Stimulated activated CD8-positive, alpha-beta memory T cell treated with anti-CD3 and anti-CD28 coated beads, Interleukin-15, amount 100 ng/mL, for 4 hours (primary cell): ENCODE results near the gene ZNF407.
"Not testable (repeated sequence)": the region's sequence is repeated elsewhere in the genome, so short reads cannot be mapped to it uniquely, and the experiment has no call there.

Source experiments
- DNase-seq, 2 donors: peaks; one replicate each; pipeline ENCODE4 v3.0.0-alpha.2; 2020; ENCODE audit warnings: low read depth in 2 of 2

The ZNF407 gene

GRCh38 chr18:74971358-74971757 is 373.7 kb downstream of the ZNF407 start:
- not testable (repeated sequence) for DNase-seq

- DNase-seq: not testable (repeated sequence)
Measured at GRCh38 chr18:74971776-74972175, 374.1 kb downstream of the ZNF407 start.

GRCh38 chr18:74972354-74972753 is 374.7 kb downstream of the ZNF407 start:
- DNase-seq: no peak

GRCh38 chr18:74975001-74975400 is 377.3 kb downstream of the ZNF407 start:
- no peak for DNase-seq

GRCh38 chr18:74976331-74976909 is 378.8 kb downstream of the ZNF407 start:
- no peak for DNase-seq

GRCh38 chr18:74977041-74977440 is 379.4 kb downstream of the ZNF407 start:
- DNase-seq: no peak

- DNase-seq: no peak
Measured at GRCh38 chr18:74980669-74981068, 383.0 kb downstream of the ZNF407 start.

- no peak for DNase-seq
Measured at GRCh38 chr18:74981476-74981875, 383.8 kb downstream of the ZNF407 start.

- DNase-seq: no peak
Measured at GRCh38 chr18:74982946-74983635, 385.4 kb downstream of the ZNF407 start.

- no peak for DNase-seq
Measured at GRCh38 chr18:74989134-74989533, 391.5 kb downstream of the ZNF407 start.

- DNase-seq: no peak
Measured at GRCh38 chr18:74990563-74991081, 393.0 kb downstream of the ZNF407 start.

- DNase-seq: no peak
Measured at GRCh38 chr18:74994502-74995418, 397.1 kb downstream of the ZNF407 start.

GRCh38 chr18:74995419-74995736 is 397.7 kb downstream of the ZNF407 start:
- no peak for DNase-seq

GRCh38 chr18:74996055-74996454 is 398.4 kb downstream of the ZNF407 start:
- DNase-seq: no peak

- DNase-seq: no peak
Measured at GRCh38 chr18:74996996-74997395, 399.3 kb downstream of the ZNF407 start.

- DNase-seq: no peak
Measured at GRCh38 chr18:75000920-75001319, 403.2 kb downstream of the ZNF407 start.

GRCh38 chr18:75003039-75003438 is 405.4 kb downstream of the ZNF407 start:
- DNase-seq: no peak

GRCh38 chr18:75003764-75004690 is 406.4 kb downstream of the ZNF407 start:
- DNase-seq: no peak

GRCh38 chr18:75005626-75006025 is 408.0 kb downstream of the ZNF407 start:
- DNase-seq: no peak

- no peak for DNase-seq
Measured at GRCh38 chr18:75008186-75008585, 410.5 kb downstream of the ZNF407 start.

GRCh38 chr18:75009296-75009695 is 411.6 kb downstream of the ZNF407 start:
- no peak for DNase-seq
